Heart left ventricle (tissue), 13 donors: ENCODE measurements around the gene AKAP6.

Source experiments
- POLR2A ChIP-seq, 2 donors: fragments of 450-650 bp; IDR thresholded peaks; one replicate each; pipeline ENCODE4 v1.6.1; 2017; ENCODE audit warnings: antibody characterized with exemption in 2 of 2, mild to moderate bottlenecking in 2 of 2, moderate library complexity in 2 of 2
- TF ChIP-seq, protein P1 (sequence below), 12 donors: fragments of 200-600 bp; sonication (generic) in 4 of 12; IDR thresholded peaks; one replicate each; pipeline versions ENCODE4 v1.5.0 to v1.8.0; 2018 to 2022; ENCODE audit warnings: antibody characterized with exemption in 12 of 12, mild to moderate bottlenecking in 5 of 12
- donor health status: ischemic (EF 13 %, LVEDD 7.1; RV severe dilation, severe dysfunction).
- donor health status: DM: no; HTN: yes; CAD: no.
- donor health status: DM: no; HTN: no; CAD: no.
- donor health status: ischemic (EF 25% LVEDD 6.9; RV normal size, moderate dysfunction).
- donor health status: ischemic (EF 25% LVEDD 5.7; RV mildly dilated, moderate dysfunction).
- donor health status: ischemic (EF 35%, LVEDD 5.7; RV mildly dilated, moderate dysfunction).
- donor health status: nonischemic (EF 11% LVEDD 7.7; RV severe dilation, severe dysfunction).
- donor health status: DM: yes; HTN: yes; CAD: no.
- donor health status: PGD.
- donor health status: ischemic (EF 29% LVEDD 5.4; RV normal size, mild dysfunction).
- donor health status: nonischemic (EF 23%, LVEDD 6.1; RV moderate dilation, normal function).

DNA sequence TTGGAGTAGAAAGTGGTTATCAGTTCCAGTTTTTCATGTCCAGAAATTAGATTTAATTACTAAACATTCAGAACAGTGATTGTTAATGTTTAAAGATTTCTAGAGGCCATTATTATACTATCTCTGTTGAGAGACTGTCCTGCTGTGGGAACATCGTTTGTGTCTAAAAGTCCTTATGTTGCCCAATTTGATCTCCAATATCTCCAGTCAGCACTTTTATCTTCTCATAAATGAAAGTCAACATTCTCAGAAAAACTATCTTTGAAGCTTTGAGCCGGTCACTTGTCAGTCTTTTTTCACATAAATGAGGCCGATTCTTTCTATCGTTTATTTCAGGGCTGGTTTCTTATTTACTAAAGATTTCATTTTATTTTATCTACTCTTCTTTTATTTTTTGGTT is 518.8 kb downstream of the AKAP6 start:
- TF ChIP-seq, protein P1, sequence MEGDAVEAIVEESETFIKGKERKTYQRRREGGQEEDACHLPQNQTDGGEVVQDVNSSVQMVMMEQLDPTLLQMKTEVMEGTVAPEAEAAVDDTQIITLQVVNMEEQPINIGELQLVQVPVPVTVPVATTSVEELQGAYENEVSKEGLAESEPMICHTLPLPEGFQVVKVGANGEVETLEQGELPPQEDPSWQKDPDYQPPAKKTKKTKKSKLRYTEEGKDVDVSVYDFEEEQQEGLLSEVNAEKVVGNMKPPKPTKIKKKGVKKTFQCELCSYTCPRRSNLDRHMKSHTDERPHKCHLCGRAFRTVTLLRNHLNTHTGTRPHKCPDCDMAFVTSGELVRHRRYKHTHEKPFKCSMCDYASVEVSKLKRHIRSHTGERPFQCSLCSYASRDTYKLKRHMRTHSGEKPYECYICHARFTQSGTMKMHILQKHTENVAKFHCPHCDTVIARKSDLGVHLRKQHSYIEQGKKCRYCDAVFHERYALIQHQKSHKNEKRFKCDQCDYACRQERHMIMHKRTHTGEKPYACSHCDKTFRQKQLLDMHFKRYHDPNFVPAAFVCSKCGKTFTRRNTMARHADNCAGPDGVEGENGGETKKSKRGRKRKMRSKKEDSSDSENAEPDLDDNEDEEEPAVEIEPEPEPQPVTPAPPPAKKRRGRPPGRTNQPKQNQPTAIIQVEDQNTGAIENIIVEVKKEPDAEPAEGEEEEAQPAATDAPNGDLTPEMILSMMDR (IDR thresholded peaks at IDR 0.05): no peak
- TF ChIP-seq POLR2A (IDR thresholded peaks at IDR 0.05): no peak
